ENCODE data around the gene TMSB15A.
"Not testable (repeated sequence)": the region's sequence is repeated elsewhere in the genome, so short reads cannot be mapped to it uniquely, and the experiment has no call there.

Gene TMSB15A
- total RNA-seq, result 0 to 1.2 (median 0) reads per million in 9 experiments

GRCh38 chrX:102515975-102516941 is at the start of gene TMSB15A:
Gene TMSB15A (minus strand): TSS chrX:102516739.
- no peaks in the 10 kb centered on the region for H3K36me3 Mint-ChIP-seq (ENCODE audit: insufficient read depth)
- H3K27ac Mint-ChIP-seq, result no peak within 1 kb of the TSS
- DNase-seq, result peak; percentile 11 to 15 (median 12)
- peak; percentile 74 for ATAC-seq (replicated peaks)
- peak within 1 kb of the TSS; percentile 62 to 71 for H3K4me3 Mint-ChIP-seq
- peaks cover 38 to 44% of the 10 kb centered on the region in 2 donors for H3K27me3 Mint-ChIP-seq
- H3K9me3 Mint-ChIP-seq, result no peaks in the 10 kb centered on the region
- H3K4me1 Mint-ChIP-seq (ENCODE audit: low read depth in 2 of 2), result peaks cover 1 to 5% of the 10 kb centered on the region in 2 donors

- no peaks in the 10 kb centered on the region for H3K9me3 Mint-ChIP-seq
- no peak for ATAC-seq (replicated peaks)
- no peak overlapping the region for H3K27ac Mint-ChIP-seq
- no peak for DNase-seq
- no peaks in the 10 kb centered on the region for H3K4me1 Mint-ChIP-seq (ENCODE audit: low read depth in 2 of 2)
- H3K27me3 Mint-ChIP-seq, result no peaks in the 10 kb centered on the region
- peaks cover 6% of the 10 kb centered on the region for H3K36me3 Mint-ChIP-seq (ENCODE audit: insufficient read depth)
- H3K4me3 Mint-ChIP-seq, result no peak overlapping the region
Observed at GRCh38 chrX:102560423-102561068, 44.0 kb upstream of the TMSB15A start.

GRCh38 chrX:102558607-102559006 is 42.1 kb upstream of the TMSB15A start:
- Mint-ChIP-seq H3K4me3 (no peak overlapping the region), H3K36me3 (ENCODE audit: insufficient read depth) (peaks cover 6% of the 10 kb centered on the region), H3K27ac (no peak overlapping the region), H3K27me3 (no peaks in the 10 kb centered on the region), H3K9me3 (no peaks in the 10 kb centered on the region), H3K4me1 (ENCODE audit: low read depth in 2 of 2) (no peaks in the 10 kb centered on the region)
- ATAC-seq (replicated peaks), result no peak
- DNase-seq, result no peak

DNA sequence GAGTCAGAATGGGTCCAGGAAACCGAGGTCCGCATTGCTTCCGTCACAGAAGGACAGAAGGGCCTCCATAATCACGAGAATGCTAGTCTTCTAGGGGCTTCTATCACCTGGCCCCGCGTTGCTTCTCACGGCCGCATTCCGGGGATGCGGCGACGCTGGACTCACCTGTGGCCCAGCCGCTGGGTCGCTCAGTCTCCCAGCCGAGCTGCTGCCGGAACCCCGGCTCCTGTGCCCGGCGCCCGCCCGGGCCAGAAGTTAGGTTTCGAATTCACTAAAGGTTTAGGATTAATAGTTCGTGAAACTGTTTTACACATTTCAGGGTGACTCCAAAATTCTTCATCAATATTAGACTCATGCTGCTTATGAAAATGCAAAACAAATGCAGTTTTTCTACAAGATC is 31.7 kb upstream of the TMSB15A start:
- Mint-ChIP-seq H3K4me1 (ENCODE audit: low read depth in 2 of 2) (peaks cover 4 to 6% of the 10 kb centered on the region in 2 donors), H3K9me3 (no peaks in the 10 kb centered on the region), H3K27ac (no peak overlapping the region), H3K27me3 (peaks cover 7 to 23% of the 10 kb centered on the region in 2 donors), H3K36me3 (ENCODE audit: insufficient read depth) (no peaks in the 10 kb centered on the region), H3K4me3 (no peak overlapping the region)
- ATAC-seq (replicated peaks) (no peak), DNase-seq (no peak)

- H3K36me3 Mint-ChIP-seq (ENCODE audit: insufficient read depth), result no peaks in the 10 kb centered on the region
- peaks cover 4 to 6% of the 10 kb centered on the region in 2 donors for H3K4me1 Mint-ChIP-seq (ENCODE audit: low read depth in 2 of 2)
- peak overlapping the region; percentile 82 to 84 for H3K4me3 Mint-ChIP-seq
- no peaks in the 10 kb centered on the region for H3K9me3 Mint-ChIP-seq
- DNase-seq (no peak), ATAC-seq (replicated peaks) (peak; percentile 42)
- H3K27ac Mint-ChIP-seq, result peak overlapping the region; percentile 20 to 83
- H3K27me3 Mint-ChIP-seq, result peaks cover 7 to 23% of the 10 kb centered on the region in 2 donors
Observed at GRCh38 chrX:102546828-102547493, 30.4 kb upstream of the TMSB15A start.

DNA sequence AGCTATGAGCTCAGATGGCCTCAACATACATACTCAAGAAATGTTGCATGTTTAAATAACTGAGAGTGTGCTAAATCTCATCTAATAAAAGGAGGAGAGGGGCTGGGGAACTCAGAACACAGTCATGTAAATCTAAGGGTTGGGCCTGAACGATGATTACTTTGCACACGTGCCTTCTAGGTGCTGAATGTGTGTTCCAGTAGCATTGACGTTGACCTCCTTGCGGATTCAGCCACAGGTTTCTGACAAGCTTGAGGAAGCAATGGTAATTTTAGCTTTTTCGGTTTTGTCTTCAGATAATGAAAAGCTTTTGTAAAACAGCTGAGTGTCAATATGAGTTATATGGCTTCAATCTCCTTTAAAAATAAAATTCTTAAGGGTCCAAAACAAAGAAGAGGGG is 29.6 kb upstream of the TMSB15A start:
- Mint-ChIP-seq H3K4me3 (peak overlapping the region in 1 of 2 donors; percentile 82), H3K27me3 (peaks cover 7 to 23% of the 10 kb centered on the region in 2 donors)
- not testable (repeated sequence) for DNase-seq; ATAC-seq (replicated peaks); H3K36me3 Mint-ChIP-seq (ENCODE audit: insufficient read depth); H3K27ac Mint-ChIP-seq; H3K9me3 Mint-ChIP-seq; H3K4me1 Mint-ChIP-seq (ENCODE audit: low read depth in 2 of 2)

- Mint-ChIP-seq H3K9me3 (no peaks in the 10 kb centered on the region), H3K36me3 (ENCODE audit: insufficient read depth) (no peaks in the 10 kb centered on the region), H3K27me3 (peaks cover 15 to 19% of the 10 kb centered on the region in 2 donors), H3K27ac (no peak overlapping the region), H3K4me1 (ENCODE audit: low read depth in 2 of 2) (no peaks in the 10 kb centered on the region), H3K4me3 (no peak overlapping the region)
- DNase-seq, result no peak
- ATAC-seq (replicated peaks), result no peak
Observed at GRCh38 chrX:102535958-102536357, 19.4 kb upstream of the TMSB15A start.

- Mint-ChIP-seq H3K36me3 (ENCODE audit: insufficient read depth) (no peaks in the 10 kb centered on the region), H3K27ac (no peak overlapping the region), H3K9me3 (no peaks in the 10 kb centered on the region), H3K4me3 (peak overlapping the region in 1 of 2 donors; percentile 62), H3K27me3 (peaks cover 38 to 44% of the 10 kb centered on the region in 2 donors), H3K4me1 (ENCODE audit: low read depth in 2 of 2) (peaks cover 1 to 5% of the 10 kb centered on the region in 2 donors)
- ATAC-seq (replicated peaks) (no peak), DNase-seq (no peak)
Observed at GRCh38 chrX:102517326-102517725, 787 bp upstream of the TMSB15A start.

- H3K9me3 Mint-ChIP-seq, result no peaks in the 10 kb centered on the region
- H3K4me1 Mint-ChIP-seq (ENCODE audit: low read depth in 2 of 2), result peaks cover 1 to 5% of the 10 kb centered on the region in 2 donors
- DNase-seq (no peak), ATAC-seq (replicated peaks) (no peak)
- H3K27ac Mint-ChIP-seq, result no peak overlapping the region
- no peak overlapping the region for H3K4me3 Mint-ChIP-seq
- peaks cover 43 to 54% of the 10 kb centered on the region in 2 donors for H3K27me3 Mint-ChIP-seq
- no peaks in the 10 kb centered on the region for H3K36me3 Mint-ChIP-seq (ENCODE audit: insufficient read depth)
Observed at GRCh38 chrX:102514536-102514935, 2.0 kb downstream of the TMSB15A start.

DNA sequence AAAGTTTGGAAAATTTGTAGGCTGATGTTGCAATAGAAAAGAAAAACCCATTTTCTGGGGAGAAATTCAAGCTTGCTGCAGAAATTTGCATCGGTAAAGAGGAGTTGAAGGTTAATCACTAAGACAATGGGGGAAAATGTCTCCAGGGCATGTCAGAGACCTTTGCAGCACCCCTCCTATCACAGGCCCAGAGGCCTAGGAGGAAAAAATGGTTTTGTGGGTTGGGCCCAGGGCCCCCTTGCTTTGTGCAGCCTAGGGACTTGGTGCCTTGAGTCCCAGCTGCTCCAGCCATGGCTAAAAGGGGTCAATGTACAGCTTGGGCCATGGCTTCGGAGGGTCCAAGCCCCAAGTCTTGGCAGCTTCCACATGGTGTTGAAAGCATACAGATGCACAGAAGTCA is 17.8 kb downstream of the TMSB15A start:
- no peak for ATAC-seq (replicated peaks)
- Mint-ChIP-seq H3K36me3 (ENCODE audit: insufficient read depth) (no peaks in the 10 kb centered on the region), H3K9me3 (no peaks in the 10 kb centered on the region), H3K4me3 (no peak overlapping the region), H3K27ac (no peak overlapping the region), H3K4me1 (ENCODE audit: low read depth in 2 of 2) (no peaks in the 10 kb centered on the region), H3K27me3 (no peaks in the 10 kb centered on the region)
- no peak for DNase-seq

- no peaks in the 10 kb centered on the region for H3K9me3 Mint-ChIP-seq
- H3K4me1 Mint-ChIP-seq (ENCODE audit: low read depth in 2 of 2), result no peaks in the 10 kb centered on the region
- ATAC-seq (replicated peaks), result no peak
- no peaks in the 10 kb centered on the region for H3K27me3 Mint-ChIP-seq
- H3K27ac Mint-ChIP-seq, result no peak overlapping the region
- DNase-seq, result no peak
- no peak overlapping the region for H3K4me3 Mint-ChIP-seq
- no peaks in the 10 kb centered on the region for H3K36me3 Mint-ChIP-seq (ENCODE audit: insufficient read depth)
Observed at GRCh38 chrX:102491766-102492165, 24.8 kb downstream of the TMSB15A start.

- not testable (repeated sequence) for H3K27me3 Mint-ChIP-seq; ATAC-seq (replicated peaks); DNase-seq; H3K9me3 Mint-ChIP-seq; H3K27ac Mint-ChIP-seq; H3K4me1 Mint-ChIP-seq (ENCODE audit: low read depth in 2 of 2); H3K36me3 Mint-ChIP-seq (ENCODE audit: insufficient read depth); H3K4me3 Mint-ChIP-seq
Observed at GRCh38 chrX:102478765-102479164, 37.8 kb downstream of the TMSB15A start.

GRCh38 chrX:102471762-102472220 is 44.7 kb downstream of the TMSB15A start, which contains the start of gene TCP11X2:
Gene TCP11X2 (minus strand): TSS chrX:102471812.
- ATAC-seq (replicated peaks); H3K4me3 Mint-ChIP-seq; H3K27ac Mint-ChIP-seq; H3K9me3 Mint-ChIP-seq; H3K4me1 Mint-ChIP-seq (ENCODE audit: low read depth in 2 of 2); H3K36me3 Mint-ChIP-seq (ENCODE audit: insufficient read depth); DNase-seq; H3K27me3 Mint-ChIP-seq: not testable (repeated sequence)
